Hepatocyte (in vitro differentiated cells): ENCODE measurements around the gene ETNPPL. TPM values are rescaled to one million over a fixed set of nuclear protein-coding genes. Genes with fewer than 3 reads are reported as not detected.

Experiments
- DNase-seq: peaks from one replicate; pipeline ENCODE4 v3.0.0-alpha.2; 2016; ENCODE audit warnings: low spot score
- H2AFZ ChIP-seq: fragments of 200-600 bp; sonication (generic); 2 replicates; pipeline ENCODE4 v1.6.0; 2016; ENCODE audit warnings: antibody characterized with exemption, mild to moderate bottlenecking
- H3K27ac ChIP-seq: fragments of 200-600 bp; sonication (generic); 2 replicates; pipeline ENCODE4 v1.5.1; 2016; ENCODE audit warnings: mild to moderate bottlenecking
- H3K27me3 ChIP-seq: fragments of 200-600 bp; sonication (generic); 2 replicates; pipeline ENCODE4 v1.6.1; 2016
- H3K36me3 ChIP-seq: fragments of 200-600 bp; sonication (generic); replicated peaks from 2 replicates; pipeline ENCODE4 v1.5.1; 2016; ENCODE audit warnings: low read depth; ENCODE audit not compliant: insufficient read depth
- H3K4me1 ChIP-seq: fragments of 200-600 bp; sonication (generic); 2 replicates; pipeline ENCODE4 v1.5.1; 2016; ENCODE audit warnings: mild to moderate bottlenecking, moderate library complexity; ENCODE audit not compliant: insufficient read depth
- H3K4me2 ChIP-seq: fragments of 200-600 bp; sonication (generic); 2 replicates; pipeline ENCODE4 v1.6.0; 2016
- H3K4me3 ChIP-seq: fragments of 200-600 bp; sonication (generic); 2 replicates; pipeline ENCODE4 v1.5.1; 2016; ENCODE audit warnings: mild to moderate bottlenecking
- H3K79me2 ChIP-seq: fragments of 200-600 bp; sonication (generic); 2 replicates; pipeline ENCODE4 v1.6.0; 2017; ENCODE audit warnings: mild to moderate bottlenecking
- H3K9me2 ChIP-seq: fragments of 200-600 bp; sonication (generic); replicated peaks from 2 replicates; pipeline ENCODE4 v1.6.0; 2017; ENCODE audit warnings: mild to moderate bottlenecking; ENCODE audit not compliant: insufficient read depth
- H3K9me3 ChIP-seq: fragments of 200-600 bp; sonication (generic); 2 replicates; pipeline ENCODE4 v1.5.1; 2016; ENCODE audit warnings: low read depth, mild to moderate bottlenecking
- H4K20me1 ChIP-seq: fragments of 200-600 bp; sonication (generic); 2 replicates; pipeline ENCODE4 v1.6.0; 2016; ENCODE audit warnings: mild to moderate bottlenecking; ENCODE audit not compliant: insufficient read depth, poor library complexity, severe bottlenecking
- CTCF ChIP-seq: fragments of 200-600 bp; sonication (generic); IDR thresholded peaks from 2 replicates; pipeline ENCODE4 v1.5.1; 2016; ENCODE audit warnings: antibody characterized with exemption, mild to moderate bottlenecking; ENCODE audit not compliant: poor library complexity
- EZH2 ChIP-seq: fragments of 200-600 bp; sonication (generic); IDR thresholded peaks from 2 replicates; pipeline ENCODE4 v1.6.1; 2016; ENCODE audit warnings: antibody characterized with exemption, mild to moderate bottlenecking, borderline replicate concordance
- EZH2phosphoT487 ChIP-seq: fragments of 200-600 bp; sonication (generic); IDR thresholded peaks from one replicate; pipeline ENCODE4 v1.6.1; 2018; ENCODE audit warnings: antibody characterized with exemption, mild to moderate bottlenecking, low read depth, moderate library complexity; ENCODE audit not compliant: unreplicated experiment, severe bottlenecking
- WGBS: methylation state at CpG from one replicate; pipeline ENCODE4 v1.1.6; 2016; ENCODE audit warnings: low lambda C conversion rate; ENCODE audit errors: missing lambda C conversion rate; 5-methylcytosine and 5-hydroxymethylcytosine counted together
- polyA plus RNA-seq: library from polyadenylated mRNA; unstranded; fragments of >200 nt; fragmentation: Nextera tagmentation; extraction: Ambion mirVana; gene quantifications from 2 replicates; pipeline ENCODE4 v1.2.1, GENCODE V29; 2016
- total RNA-seq: library from RNA; depleted of rRNA; stranded (reverse); fragments of >200 nt; gene quantifications from 2 replicates; pipeline ENCODE4 v1.2.3, GENCODE V29; 2014

ETNPPL gene
- total and polyA plus RNA-seq, 2 experiments from 2014 or later, result 1.2 to 1.7 TPM

- Histone ChIP-seq H3K4me2 (no peak overlapping the region), H4K20me1 (no peaks in the 10 kb centered on the region), H3K9me2 (no peaks in the 10 kb centered on the region), H2AFZ (no peak overlapping the region), H3K27ac (no peak overlapping the region), H3K27me3 (no peaks in the 10 kb centered on the region), H3K4me3 (no peak overlapping the region), H3K79me2 (no peaks in the 10 kb centered on the region), H3K4me1 (no peaks in the 10 kb centered on the region), H3K36me3 (no peaks in the 10 kb centered on the region), H3K9me3 (no peaks in the 10 kb centered on the region)
- no peak for DNase-seq
- TF ChIP-seq EZH2, result no peak
- no peak for TF ChIP-seq CTCF
- TF ChIP-seq EZH2phosphoT487, result no peak
Observed at GRCh38 chr4:108703370-108703769, 59.5 kb downstream of the ETNPPL start.

GRCh38 chr4:108702960-108703359 lies 59.9 kb downstream of the ETNPPL start:
- Histone ChIP-seq H3K4me2 (no peak overlapping the region), H3K36me3 (no peaks in the 10 kb centered on the region), H4K20me1 (no peaks in the 10 kb centered on the region), H3K4me3 (no peak overlapping the region), H3K9me2 (no peaks in the 10 kb centered on the region), H3K9me3 (no peaks in the 10 kb centered on the region), H3K4me1 (no peaks in the 10 kb centered on the region), H3K79me2 (no peaks in the 10 kb centered on the region), H3K27me3 (no peaks in the 10 kb centered on the region), H3K27ac (no peak overlapping the region), H2AFZ (no peak overlapping the region)
- no peak for DNase-seq
- WGBS, result 78% methylated on average over 3 of the region's 3 CpGs
- TF ChIP-seq CTCF (no peak), EZH2phosphoT487 (no peak), EZH2 (no peak)

GRCh38 chr4:108700081-108700757 lies 62.6 kb downstream of the ETNPPL start:
- Histone ChIP-seq H3K9me2 (no peaks in the 10 kb centered on the region), H3K4me2 (no peak overlapping the region), H3K4me1 (no peaks in the 10 kb centered on the region), H2AFZ (no peak overlapping the region), H3K27me3 (no peaks in the 10 kb centered on the region), H3K36me3 (no peaks in the 10 kb centered on the region), H4K20me1 (no peaks in the 10 kb centered on the region), H3K4me3 (no peak overlapping the region), H3K79me2 (no peaks in the 10 kb centered on the region), H3K27ac (no peak overlapping the region), H3K9me3 (no peaks in the 10 kb centered on the region)
- no peak for TF ChIP-seq EZH2
- no peak for TF ChIP-seq CTCF
- no peak for TF ChIP-seq EZH2phosphoT487
- WGBS, result 86% methylated on average over 1 of the region's 1 CpG
- DNase-seq, result no peak
